ENCODE results near the gene CAMSAP2.
A peak's percentile ranks its signal among the peaks of the same experiment; 100 is the strongest.

Gene CAMSAP2

DNA sequence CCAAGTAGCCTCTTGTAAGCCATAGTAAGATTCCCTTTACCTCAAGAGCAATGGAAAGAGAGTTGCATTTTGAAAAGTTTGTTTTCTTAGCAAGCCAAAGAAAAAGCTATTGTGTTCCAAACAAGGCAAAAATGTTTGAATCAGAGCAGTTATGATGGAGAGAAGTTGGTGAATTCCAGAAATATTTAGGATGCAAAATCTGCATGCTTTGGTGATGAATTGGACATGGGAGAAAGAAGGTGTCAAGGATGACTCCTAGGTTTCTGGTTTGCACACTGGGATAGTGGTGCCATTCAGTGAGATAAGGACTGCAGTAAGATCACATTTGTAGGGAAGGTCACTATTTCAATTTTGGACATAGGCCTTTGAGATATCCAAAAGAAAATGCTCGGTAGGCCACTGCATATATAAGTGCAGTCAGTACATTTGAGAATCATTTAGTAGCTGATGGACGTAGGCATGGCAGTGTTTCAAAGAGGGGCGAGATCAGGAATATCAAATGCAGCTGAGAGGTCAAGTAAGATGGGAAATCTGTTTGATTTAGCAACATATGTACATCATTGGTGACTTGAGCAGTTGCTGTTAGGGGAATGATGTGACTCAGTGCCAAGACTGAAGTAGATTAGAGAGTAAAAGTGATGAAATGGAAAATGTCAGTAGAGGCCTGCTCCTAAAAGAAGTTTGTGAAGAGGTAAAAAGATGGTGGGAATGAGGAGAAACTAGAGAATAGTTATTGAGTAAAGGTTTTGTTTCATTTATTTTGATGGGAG, 100.2 kb downstream of the CAMSAP2 start:
- peak; percentile 36 for DNase-seq (ENCODE audit: low read depth, low spot score)

- no peak for DNase-seq (ENCODE audit: low read depth, low spot score)
These were observed 106.7 kb downstream of the CAMSAP2 start for GRCh38 chr1:200845360-200845759.

DNA sequence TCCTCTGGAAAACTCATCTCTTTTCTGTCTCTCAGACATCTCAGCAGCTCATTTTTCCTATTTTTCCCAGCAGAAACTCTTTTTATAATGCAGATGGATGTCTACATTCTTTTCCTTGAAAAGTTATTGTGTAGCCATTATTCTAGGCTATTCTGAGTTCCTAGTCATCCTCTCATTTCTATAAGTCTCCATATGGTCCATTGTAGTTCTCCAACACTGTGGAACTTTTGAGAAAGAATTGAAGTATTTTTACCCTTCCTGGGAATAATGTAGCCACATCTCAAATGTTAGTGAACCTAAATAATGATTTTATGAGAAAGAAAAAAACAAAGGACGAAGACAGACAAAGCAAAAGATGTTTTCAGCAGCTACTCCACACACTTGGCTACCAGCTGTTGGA, 107.7 kb downstream of the CAMSAP2 start:
- no peak for DNase-seq (ENCODE audit: low read depth, low spot score)

DNA sequence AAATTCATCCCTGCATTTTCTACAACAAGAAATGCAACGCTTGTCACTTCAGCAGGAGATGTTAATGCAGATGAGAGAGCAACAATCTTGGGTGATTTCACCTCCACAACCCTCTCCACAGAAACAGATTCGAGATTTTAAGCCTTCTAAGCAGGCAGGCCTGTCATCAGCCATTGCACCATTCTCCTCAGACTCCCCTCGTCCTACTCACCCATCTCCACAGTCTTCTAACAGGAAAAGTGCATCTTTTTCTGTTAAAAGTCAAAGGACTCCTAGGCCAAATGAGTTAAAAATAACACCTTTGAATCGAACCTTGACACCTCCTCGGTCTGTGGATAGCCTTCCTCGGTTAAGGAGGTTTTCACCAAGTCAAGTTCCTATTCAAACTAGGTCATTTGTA, 110.7 kb downstream of the CAMSAP2 start:
- no peak for DNase-seq (ENCODE audit: low read depth, low spot score)

- DNase-seq (ENCODE audit: low read depth, low spot score), result no peak
These were observed 111.9 kb downstream of the CAMSAP2 start for GRCh38 chr1:200850554-200850953.

- DNase-seq (ENCODE audit: low read depth, low spot score), result no peak
These were observed 118.1 kb downstream of the CAMSAP2 start for GRCh38 chr1:200856716-200857357.

GRCh38 chr1:200857804-200858203, 119.1 kb downstream of the CAMSAP2 start:
- DNase-seq (ENCODE audit: low read depth, low spot score), result no peak

DNA sequence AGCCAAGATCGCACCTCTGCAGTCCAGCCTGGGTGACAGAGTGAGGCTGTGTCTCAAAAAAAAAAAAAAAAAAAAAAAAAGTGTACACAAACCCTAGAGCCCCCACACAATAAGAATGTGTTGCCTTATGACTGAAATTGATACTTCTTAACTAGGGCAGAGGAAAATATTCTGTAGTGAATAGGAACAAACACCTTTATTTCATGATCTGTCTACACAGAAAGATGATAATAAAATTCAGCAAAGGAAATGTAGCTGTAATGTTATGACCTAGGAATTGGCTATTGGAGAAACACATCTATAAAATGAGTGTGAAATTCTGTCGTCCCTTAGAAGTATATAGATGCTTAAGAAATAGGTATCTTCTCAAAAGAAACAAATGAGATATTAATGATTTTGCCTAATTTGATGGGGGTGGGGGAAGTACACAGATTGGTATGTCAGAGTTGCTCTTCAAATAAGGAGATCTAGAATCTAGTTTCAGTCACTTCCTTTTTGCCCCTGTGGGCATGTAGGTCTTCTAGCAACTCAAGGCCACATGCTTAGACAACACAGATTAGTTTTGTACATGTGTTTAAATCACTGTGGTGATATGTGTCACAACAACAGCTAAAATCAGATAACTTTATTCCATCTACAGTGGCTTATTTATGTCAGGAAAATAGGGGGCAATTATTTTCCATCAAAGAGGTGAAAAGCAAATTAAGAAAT, 123.4 kb downstream of the CAMSAP2 start:
- DNase-seq (ENCODE audit: low read depth, low spot score), result no peak

DNA sequence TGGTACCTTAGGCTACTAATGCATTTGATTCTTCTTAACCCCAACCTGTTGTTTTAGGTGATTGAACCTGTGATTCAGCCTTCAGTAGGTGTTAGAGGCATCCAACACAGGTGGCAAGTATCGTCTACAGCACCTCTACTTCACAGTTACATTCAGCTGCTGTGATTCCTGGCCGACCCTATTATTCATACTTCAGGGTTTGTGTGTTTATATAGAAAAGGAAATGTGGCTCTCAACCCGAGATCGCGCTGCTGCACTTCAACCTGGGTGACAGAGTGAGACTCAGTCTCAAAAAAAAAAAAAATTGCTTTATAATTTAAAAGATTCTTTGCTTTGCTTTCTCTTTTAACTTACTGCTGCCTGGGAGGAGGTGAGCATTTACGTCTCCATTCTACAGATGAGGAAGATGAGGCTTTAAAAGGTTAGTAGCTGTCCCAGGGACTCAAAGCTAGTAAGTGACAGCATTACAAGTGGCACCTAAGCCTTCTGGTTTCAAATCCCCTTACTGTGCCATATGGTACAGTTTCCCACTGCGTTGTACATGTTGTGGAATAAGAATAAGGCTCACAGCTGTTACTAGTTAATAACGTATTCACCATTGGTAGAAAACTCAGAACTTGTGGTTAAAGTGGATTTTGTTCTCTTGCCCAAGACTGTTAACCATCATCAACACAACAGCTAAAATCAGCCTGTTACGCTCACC, 124.2 kb downstream of the CAMSAP2 start:
- no peak for DNase-seq (ENCODE audit: low read depth, low spot score)

- peak; percentile 55 for DNase-seq (ENCODE audit: low read depth, low spot score)
These were observed 127.4 kb downstream of the CAMSAP2 start for GRCh38 chr1:200866116-200866515.

GRCh38 chr1:200866521-200866920, 127.8 kb downstream of the CAMSAP2 start:
- peak; percentile 25 for DNase-seq (ENCODE audit: low read depth, low spot score)

DNA sequence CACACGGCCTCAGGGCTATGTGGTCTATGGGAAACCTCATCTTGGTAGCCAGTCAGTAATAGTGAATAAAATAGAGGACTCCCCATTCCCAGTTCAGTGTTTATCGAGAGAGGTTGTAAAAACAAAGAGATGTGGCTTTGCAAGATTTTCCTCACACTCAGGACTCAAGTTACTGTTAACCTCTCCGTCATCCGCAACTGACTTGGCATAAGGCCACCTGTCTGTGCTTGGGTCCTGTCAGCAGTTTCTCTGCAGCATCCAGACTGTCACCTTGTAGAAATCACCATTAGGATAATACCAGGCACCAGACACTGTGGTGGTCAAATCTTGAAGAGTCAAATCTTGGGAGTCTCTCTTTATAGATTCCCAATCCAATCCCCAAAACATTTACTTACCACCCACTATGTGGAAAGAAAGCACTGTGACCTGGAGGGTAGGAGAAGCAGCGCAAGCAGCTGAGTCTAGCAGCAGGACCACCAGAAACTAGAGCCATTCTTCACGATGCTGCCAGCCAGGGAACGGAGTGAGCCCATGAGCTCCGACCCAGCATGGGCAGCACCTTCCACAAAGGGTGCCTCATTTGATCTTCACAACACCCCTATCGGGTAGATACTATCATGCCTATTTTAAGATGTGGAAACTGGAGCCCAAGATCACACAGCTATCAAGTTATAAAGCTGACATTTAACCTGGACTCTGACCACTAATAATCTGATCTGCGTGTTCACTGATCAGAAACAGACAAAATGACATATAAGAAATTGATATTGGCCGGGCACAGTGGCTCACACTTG, 128.5 kb downstream of the CAMSAP2 start:
- DNase-seq (ENCODE audit: low read depth, low spot score), result peak; percentile 29

DNA sequence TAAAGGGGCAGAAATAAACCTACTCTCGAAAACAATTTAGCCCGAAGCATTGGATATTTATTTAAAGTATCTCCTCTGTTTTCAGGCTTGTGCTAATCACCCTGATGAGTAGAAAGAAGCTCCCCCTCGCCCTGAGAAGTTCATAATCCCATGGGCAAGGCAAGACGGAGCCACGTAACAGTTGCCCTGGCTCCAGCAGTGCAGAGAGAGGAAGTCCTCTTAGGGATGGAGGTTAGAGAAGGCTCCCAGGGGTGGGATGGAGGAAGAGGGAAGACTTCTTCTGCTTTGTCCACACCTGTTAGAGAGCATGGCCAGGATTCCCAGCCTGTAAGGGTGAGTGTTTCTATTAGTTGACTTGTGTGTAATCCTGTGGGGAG, 130.7 kb downstream of the CAMSAP2 start:
- no peak for DNase-seq (ENCODE audit: low read depth, low spot score)

- DNase-seq (ENCODE audit: low read depth, low spot score), result no peak
These were observed 131.2 kb downstream of the CAMSAP2 start for GRCh38 chr1:200869753-200870391.

DNA sequence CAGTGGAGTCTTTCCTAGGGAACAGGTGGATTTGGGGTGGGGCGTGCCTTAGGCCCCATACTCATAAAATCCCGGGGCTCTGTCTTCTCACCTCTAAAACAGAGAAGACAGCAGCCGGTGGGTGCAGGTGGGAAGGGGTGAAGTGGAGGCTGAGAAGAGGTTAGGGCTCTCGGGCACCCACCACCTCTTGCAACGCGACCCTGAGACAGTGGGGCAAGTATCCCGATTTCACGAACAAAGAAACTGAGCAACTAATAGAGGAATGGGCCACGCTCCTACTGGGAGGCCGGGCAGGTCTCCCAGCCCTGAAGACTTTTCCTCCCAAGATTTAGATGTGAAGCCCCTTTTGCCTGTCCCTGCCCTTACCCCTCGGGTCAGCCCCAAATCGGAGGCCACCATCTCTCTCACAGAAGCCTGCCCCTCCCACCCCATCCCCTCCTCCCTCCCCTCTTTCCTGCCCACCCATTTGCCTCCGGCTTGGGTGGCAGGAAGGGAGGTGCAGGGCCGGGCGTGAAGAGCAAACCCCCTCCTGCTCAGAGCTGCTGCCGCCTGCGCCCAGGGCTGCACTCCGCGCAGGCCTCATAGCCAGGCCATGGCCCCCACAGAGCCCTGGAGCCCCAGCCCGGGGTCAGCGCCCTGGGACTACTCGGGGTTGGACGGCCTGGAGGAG, 133.9 kb downstream of the CAMSAP2 start, which contains the start of gene GPR25:
GPR25 (plus strand) TSS at position 536 of the 670 bp plus-strand sequence; CDS start at position 593, 57 bp downstream.
- DNase-seq (ENCODE audit: low read depth, low spot score), result no peak

DNA sequence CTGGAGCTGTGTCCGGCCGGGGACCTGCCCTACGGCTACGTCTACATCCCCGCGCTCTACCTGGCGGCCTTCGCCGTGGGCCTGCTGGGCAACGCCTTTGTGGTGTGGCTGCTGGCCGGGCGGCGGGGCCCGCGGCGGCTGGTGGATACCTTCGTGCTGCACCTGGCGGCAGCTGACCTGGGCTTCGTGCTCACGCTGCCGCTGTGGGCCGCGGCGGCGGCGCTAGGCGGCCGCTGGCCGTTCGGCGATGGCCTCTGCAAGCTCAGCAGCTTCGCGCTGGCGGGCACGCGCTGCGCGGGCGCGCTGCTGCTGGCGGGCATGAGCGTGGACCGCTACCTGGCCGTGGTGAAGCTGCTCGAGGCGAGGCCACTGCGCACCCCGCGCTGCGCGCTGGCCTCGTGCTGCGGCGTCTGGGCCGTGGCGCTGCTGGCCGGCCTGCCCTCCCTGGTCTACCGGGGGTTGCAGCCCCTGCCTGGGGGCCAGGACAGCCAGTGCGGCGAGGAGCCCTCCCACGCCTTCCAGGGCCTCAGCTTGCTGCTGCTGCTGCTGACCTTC, 134.5 kb downstream of the CAMSAP2 start:
- DNase-seq (ENCODE audit: low read depth, low spot score), result peak; percentile 57

- DNase-seq (ENCODE audit: low read depth, low spot score), result peak; percentile 31
These were observed 135.1 kb downstream of the CAMSAP2 start for GRCh38 chr1:200873671-200874397.

DNA sequence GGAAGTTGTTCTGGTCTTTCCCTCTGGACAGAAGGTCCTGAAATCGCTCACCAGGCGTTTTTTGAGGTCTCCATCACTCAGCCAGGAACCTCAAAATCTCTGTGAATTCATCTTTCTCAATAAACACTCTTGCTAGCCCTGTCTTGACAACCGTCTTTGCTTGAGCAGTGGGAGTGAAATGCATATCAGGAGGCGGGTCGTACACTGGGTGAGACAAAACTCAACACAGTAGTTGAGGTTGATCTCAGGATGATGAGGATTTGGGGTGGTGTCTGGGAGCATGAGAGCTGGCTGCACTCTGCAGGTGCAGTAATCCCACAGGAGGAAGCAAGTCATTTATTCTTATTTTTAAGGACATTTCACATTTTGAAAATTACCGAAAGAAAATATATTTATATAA, 136.0 kb downstream of the CAMSAP2 start:
- no peak for DNase-seq (ENCODE audit: low read depth, low spot score)

GRCh38 chr1:200875416-200875815, 136.7 kb downstream of the CAMSAP2 start:
- DNase-seq (ENCODE audit: low read depth, low spot score), result no peak

Data from astrocyte of the hippocampus (primary cell).